Kidney tubule cell (primary cell): ENCODE data around the gene BMPR1A.
A peak's percentile ranks its signal among the peaks of the same experiment; 100 is the strongest.
"Not testable (repeated sequence)": the region's sequence is repeated elsewhere in the genome, so short reads cannot be mapped to it uniquely, and the experiment has no call there.

ENCODE experiments used
- DNase-seq: peaks from one replicate; pipeline ENCODE4 v3.0.0-alpha.2; 2018; ENCODE audit warnings: low spot score

The BMPR1A gene

GRCh38 chr10:86941991-86942421 lies 185.6 kb downstream of the BMPR1A start:
- no peak for DNase-seq

- DNase-seq, result no peak
Observed at GRCh38 chr10:86942441-86943315, 186.3 kb downstream of the BMPR1A start.

GRCh38 chr10:86943316-86944030 lies 187.1 kb downstream of the BMPR1A start:
- no peak for DNase-seq

DNA sequence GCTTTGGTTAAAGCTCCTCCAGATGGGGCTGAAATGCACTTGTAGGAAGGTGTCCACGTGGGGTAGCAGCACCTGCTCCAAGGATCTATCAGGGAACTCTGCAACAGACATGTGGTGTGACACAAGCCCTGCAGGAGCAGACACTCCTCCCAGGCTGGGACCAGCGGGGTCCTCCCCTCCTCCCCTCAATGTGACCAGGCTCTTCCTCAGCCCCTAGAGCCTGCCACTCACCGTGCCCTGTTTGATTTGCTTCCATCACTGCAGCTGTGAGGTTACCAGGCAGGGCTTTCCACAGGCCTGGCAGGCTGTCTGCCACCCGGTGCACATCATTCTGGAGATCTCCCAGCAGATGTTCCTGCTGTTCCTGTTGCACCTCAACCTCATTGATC lies 187.6 kb downstream of the BMPR1A start:
- DNase-seq, result no peak

- DNase-seq, result peak; percentile 39
Observed at GRCh38 chr10:86944471-86944870, 188.1 kb downstream of the BMPR1A start.

DNA sequence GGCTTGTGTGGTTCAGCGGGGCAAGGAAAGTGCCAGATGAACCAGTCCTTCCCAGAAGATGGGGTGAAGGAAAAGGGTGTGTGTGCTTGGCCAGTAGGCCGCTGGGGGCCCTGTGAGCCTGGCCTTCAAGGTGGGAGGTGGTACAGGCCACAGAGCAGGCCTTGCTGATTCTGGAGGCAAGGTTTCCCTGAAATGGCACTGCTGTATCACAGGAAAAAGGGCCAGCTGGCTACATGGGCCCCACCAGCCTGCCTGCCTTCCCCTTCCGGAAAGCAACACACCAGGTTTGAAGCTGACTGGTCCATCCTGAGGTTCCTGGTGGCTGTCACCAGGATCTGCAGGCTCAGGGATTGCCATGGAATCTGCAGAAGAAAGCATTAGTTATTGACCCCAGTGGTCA lies 188.5 kb downstream of the BMPR1A start:
- no peak for DNase-seq

- peak; percentile 79 for DNase-seq
Observed at GRCh38 chr10:86945361-86946212, 189.2 kb downstream of the BMPR1A start.

- DNase-seq, result peak; percentile 29
Observed at GRCh38 chr10:86946213-86947155, 190.1 kb downstream of the BMPR1A start.

DNA sequence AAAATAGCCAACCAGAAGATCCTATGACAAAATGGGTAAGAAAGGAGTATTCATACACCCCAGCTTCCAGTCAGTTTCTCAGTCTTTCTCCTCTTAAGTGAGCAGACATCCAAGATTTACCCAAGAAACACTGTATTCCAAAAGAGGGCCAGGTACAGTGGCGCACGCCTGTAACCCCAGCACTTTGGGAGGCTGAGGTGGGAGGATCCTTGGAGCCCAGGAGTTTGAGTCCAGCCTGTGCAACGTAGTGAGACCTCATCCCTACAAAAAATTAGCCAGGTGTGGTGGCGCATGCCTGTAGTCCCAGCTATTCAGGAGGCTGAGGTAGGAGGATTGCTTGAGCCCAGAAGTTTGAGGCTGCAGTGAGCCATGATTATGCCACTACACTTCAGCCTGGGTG lies 191.4 kb downstream of the BMPR1A start:
- DNase-seq, result not testable (repeated sequence)

DNA sequence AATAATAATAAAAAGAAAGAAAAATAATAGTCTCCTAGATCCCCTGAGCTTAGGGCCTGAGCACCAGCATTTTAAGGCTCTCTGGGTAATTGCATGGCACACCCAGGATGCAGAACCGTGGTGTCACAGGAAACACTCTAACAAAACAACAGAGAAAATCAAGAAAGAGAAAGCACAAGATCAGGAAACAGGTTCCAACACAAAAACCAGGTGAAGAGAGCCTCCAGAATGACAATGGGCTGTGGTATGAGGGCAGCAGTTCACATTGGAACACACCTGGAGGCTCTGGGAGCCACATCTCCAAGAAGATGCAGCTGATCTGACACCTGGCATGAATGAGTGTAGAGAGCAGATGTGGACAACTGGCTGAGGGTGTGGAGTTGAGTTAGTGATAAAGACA lies 193.9 kb downstream of the BMPR1A start:
- DNase-seq, result no peak

- DNase-seq, result no peak
Observed at GRCh38 chr10:86951184-86951761, 194.9 kb downstream of the BMPR1A start.

DNA sequence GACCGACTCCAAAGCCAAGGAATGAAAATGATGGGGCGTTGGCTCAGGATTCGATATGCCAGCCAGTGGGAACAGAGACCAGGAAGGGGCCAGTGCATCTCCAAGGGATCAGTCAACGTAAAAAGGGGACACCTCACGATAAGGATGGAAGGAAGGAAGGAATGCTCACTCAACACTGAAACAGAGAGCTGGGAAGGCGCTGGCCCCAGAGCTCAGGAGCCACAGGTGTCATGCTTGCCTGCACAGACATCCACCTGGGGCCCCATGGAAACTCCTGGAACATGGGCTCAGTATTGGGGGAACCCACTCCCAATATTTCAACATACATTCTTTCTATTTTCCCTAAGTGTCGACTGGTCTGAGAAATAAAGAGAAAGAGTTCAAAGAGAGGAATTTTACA lies 195.7 kb downstream of the BMPR1A start:
- no peak for DNase-seq

GRCh38 chr10:86952697-86953096 lies 196.3 kb downstream of the BMPR1A start:
- DNase-seq, result not testable (repeated sequence)

GRCh38 chr10:86953747-86954680 lies 197.6 kb downstream of the BMPR1A start:
- peak; percentile 78 for DNase-seq

DNA sequence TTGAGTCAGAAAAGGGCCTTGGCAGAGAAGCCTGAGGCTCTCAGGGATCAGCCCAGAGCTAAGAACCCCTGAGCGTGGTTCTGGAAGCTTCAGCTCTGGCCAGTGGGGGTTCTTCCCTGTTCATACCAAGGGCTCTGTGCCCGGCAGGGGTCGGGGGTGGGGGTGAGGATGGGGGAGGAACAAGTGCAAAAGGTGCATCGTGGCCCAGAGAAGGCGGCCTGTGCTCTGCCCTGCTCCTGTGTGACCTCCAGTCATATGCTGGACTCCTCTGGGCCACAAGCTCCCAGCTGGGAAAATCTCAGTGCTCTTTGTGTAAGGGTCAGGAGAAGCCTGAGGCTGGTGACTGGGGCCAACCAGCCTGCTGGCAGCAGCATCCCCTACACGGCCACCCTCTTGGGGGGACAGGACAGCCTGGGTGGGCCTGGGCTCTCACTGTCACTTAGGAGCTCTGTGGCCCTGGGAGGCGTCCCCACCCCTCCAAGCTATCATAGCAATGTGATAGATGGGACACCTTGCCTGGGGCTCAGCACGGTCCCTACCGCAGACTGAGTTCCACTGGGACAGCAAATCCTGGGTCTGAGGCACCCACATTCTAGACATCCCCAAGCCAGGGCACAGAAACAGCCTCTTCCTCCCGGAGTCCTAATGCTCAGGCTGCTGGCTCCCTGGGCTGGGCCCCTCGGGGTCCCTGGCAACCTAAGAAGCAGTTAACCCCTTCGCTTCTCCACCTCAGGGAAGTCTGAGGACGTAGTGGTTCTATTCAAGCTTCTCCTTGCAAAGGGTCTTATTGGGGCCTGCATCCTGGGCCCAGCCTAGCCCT lies 198.5 kb downstream of the BMPR1A start:
- no peak for DNase-seq

GRCh38 chr10:86955501-86956194 lies 199.2 kb downstream of the BMPR1A start:
- no peak for DNase-seq

DNA sequence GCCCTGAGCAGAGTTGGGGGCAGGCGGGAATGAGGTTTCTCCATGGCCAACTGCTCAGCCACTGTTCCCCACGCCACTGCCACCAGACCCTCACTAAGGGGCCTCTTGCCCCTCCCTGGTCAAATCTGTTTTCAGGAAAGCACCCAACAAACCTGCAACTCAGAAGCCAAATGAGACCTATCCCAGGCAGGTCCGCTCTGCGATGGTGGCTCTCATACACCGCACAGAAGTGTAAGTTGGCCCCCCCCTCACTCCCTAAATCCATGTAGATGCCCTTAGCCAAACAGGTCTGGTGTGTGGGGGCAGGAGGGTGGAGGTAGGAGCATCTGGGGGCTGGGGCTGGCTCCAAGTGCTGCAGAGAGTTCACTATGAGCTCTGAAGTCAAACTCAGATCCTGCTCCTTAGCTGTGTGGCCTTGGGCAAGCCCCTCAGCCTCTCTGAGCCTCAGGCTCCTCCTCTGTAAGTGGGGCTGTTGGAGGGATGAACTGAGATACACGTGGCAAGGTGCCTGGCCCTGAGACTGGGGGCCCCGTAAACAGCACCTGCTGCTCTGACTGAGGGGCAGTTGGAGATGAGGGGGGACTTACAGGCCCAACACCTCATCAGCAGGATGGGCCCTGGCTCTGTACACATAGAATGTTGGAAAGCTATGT lies 199.9 kb downstream of the BMPR1A start:
- no peak for DNase-seq
